HG03060 (cell line): ENCODE measurements around the gene FXYD1.
"Not testable (repeated sequence)": the region's sequence is repeated elsewhere in the genome, so short reads cannot be mapped to it uniquely, and the experiment has no call there.

Experiments used
- ATAC-seq: cut with Tn5 transposase; IDR thresholded peaks from one replicate; pipeline ENCODE4 v1.9.1; 2021; ENCODE audit warnings: low read depth, moderate number of reproducible peaks; ENCODE audit not compliant: unreplicated experiment

The FXYD1 gene

DNA sequence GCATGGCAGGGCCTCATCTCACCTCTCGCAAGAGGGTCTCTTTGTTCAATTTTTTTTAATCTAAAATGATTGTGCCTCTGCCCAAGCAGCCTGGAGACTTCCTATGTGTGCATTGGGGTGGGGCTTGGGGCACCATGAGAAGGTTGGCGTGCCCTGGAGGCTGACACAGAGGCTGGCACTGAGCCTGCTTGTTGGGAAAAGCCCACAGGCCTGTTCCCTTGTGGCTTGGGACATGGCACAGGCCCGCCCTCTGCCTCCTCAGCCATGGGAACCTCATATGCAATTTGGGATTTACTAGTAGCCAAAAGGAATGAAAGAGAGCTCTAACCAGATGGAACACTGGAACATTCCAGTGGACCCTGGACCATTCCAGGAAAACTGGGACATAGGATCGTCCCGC lies 15.1 kb upstream of the FXYD1 start:
- ATAC-seq: no peak

DNA sequence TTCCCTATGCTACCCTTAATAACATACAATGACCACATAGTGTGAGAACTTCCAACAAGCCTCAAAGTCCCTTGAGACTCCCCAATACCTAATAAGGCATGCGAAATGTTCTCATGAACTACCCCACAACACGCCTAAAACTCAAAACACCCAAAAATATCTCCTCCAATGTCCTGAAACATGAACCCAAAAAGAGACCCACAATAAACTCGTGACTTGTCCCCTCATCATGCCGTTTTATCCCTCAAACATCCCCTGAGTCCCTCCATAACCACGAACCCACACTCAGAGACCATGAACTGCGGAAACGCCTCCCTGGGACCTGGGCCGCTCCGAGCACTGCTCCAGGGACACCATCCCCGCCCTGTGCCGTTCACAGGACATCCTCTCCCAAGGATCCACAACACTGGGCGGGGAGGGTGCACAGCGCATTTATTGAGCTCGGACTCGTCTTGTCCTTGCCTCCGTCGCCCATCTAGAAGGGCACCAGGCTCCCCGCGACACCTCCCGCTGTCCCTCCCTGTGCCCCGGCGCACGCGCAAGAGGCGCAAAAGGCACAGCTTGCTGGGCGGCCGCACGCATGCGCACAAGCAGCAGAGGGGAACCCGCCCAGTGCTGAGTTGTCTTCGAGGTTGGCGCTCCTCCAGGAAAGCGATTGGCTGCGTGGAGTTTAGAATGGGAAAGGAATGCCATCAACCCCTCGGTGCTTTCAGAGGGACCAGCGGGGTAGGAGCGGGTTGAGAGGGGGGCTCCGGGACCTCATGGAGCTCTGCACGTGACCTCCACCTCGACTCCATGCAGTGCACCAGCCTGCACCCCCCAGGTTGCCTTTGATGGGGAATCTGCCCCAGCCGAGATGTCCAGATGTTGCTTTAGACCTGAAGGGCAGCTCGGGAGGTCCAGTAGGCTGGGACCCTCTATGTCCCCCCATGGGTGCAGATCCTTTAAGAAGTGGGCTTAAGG lies 14.2 kb upstream of the FXYD1 start:
- peak; percentile 51 for ATAC-seq

DNA sequence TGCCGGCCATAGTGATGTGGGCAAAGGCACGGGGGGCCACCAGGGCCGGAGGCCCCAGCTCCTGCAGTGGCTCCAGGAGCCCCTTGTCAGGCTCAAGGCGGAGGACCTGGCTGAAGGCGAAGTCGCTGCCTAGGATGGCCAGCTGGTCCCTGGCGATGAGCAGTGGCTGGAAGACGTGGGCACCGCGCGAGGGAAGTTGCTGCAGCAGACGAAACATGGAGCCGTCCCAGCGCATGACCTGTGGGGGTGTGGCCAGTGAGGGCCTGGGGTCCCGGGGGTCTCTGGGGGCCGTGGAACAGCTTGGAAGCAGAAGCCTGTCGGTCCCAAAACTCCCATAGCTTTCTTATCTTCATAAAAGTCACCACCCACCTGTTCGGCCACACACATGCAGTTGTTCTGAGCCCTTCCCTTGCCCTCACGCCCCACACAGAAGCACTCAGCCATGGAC lies 13.3 kb upstream of the FXYD1 start:
- ATAC-seq: no peak

DNA sequence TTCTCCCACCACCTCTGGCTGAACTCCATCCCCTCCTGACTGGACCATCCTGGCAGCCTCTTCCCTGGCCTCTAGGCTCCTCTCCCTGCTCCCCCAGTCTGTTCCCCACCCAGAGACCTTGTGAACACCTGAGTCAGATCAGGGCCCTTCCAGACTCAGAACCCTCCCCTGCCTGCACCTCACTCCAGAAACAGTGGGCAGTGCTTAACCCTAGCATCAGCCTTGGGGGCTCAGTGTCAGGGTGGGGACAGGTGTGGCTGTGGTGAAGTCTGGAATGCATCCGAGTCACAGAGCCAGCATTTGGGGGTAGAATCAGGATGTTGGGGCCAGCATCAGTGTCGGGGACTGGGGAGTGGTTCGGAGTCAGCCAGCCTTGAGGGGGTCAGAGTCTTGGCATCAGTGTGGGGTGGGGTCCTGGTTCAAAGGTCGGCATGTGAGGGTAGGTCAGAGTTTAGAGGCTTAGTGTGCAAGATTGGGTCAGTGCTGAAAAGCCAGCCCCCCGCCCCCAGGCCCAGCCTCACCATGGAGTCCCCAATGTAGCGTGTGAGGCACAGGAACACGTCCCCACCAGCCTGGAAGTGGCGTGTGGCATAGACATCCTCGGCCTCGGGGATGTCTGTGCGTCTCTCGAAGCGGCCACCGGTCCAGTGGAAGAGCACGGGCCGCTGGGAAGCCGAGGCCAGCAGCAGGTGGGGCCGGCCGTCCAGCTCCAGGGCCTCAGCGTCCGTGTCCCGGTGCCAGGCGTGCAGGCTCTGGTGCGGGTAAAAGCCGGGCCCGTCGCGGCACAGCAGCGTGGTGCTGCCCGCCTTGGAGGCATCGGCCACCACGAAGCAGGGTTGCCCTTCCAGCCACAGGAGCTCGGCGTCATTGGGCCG lies 12.6 kb upstream of the FXYD1 start:
- no peak for ATAC-seq

DNA sequence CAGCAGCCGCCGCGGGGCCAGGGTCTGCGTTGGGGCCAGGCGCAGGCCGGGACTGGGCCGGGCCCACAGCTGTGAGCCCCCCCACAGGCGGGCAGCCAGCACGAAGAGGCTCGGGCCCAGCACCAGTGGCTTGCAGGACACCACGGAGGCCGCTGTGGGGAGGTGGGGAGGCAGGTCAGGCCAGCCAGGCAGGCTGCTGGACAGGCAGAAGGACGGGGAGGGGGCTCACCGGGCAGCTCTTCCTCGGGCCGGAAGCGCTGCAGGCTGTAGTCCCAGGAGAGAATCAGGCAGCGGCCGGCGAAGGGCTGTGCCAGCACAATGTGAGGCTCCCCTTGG lies 12.0 kb upstream of the FXYD1 start:
- ATAC-seq: no peak

DNA sequence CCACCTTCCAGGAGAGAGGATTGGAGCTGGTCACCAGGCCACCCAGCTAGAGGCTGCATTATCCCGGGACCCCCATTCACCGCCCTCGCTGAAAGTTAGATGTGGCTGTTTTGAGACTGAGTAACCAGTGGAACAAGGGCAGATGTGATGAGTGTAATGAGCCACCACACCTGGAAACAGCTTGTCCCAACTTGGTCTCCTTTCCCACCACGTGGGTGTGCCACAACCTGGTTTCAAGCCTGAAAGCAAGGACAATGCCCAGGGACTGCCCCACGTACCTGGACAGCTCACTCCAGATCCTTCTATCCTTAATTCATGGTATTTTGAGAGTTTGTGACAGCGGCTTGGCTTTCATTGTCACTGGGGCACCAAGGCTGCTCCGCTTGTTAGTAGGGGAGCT lies 10.8 kb upstream of the FXYD1 start:
- no peak for ATAC-seq

DNA sequence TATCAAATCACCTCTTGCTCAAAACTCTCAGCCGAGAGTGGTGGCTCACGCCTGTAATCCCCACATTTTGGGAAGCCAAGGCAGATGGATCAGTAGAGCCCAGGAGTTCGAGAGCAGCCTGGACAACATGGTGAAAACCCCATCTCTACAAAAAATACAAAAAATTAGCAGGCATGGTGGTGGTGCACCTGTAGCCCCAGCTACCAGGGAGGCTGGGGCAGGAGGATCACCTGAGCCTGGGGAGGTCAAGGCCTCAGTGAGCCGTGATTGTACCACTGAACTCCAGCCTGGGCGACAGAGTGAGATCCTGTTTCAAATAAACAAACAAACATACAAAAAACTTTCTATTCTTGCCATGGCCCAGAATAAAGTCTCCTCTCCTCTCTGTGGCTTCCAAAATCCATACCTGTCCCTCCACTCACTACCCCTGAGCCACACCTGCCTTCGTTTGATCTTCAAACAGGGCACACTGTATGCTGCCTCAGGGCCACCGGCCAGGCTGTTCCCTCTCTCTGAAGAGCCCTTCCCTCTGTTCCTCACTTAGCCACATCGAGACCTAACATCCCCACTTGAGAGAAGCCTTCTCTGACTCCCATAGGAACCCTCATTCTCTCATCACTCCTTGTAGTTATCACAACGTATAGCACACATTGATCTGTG lies 10.1 kb upstream of the FXYD1 start:
- ATAC-seq: no peak

DNA sequence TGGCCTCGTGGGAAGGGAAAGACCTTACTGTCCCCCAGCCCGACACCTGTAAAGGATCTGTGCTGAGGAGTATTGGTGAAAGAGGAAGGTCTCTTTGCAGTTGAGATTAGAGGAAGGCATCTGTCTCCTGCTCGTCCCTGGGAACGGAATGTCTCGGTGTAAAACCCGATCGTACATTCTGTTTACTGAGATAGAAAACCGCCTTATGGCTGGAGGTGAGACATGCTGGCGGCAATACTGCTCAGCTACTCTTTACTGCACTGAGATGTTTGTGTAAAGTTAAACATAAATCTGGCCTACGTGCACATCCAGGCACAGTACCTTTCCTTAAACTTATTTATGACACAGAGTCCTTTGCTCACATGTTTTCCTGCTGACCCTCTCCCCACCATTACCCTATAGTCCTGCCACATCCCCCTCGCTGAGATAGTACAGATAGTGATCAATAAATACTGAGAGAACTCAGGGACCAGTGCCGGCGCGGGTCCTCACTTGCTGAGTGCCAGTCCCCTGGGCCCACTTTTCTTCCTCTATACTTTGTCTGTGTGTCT lies 8.8 kb upstream of the FXYD1 start:
- ATAC-seq: not testable (repeated sequence)

DNA sequence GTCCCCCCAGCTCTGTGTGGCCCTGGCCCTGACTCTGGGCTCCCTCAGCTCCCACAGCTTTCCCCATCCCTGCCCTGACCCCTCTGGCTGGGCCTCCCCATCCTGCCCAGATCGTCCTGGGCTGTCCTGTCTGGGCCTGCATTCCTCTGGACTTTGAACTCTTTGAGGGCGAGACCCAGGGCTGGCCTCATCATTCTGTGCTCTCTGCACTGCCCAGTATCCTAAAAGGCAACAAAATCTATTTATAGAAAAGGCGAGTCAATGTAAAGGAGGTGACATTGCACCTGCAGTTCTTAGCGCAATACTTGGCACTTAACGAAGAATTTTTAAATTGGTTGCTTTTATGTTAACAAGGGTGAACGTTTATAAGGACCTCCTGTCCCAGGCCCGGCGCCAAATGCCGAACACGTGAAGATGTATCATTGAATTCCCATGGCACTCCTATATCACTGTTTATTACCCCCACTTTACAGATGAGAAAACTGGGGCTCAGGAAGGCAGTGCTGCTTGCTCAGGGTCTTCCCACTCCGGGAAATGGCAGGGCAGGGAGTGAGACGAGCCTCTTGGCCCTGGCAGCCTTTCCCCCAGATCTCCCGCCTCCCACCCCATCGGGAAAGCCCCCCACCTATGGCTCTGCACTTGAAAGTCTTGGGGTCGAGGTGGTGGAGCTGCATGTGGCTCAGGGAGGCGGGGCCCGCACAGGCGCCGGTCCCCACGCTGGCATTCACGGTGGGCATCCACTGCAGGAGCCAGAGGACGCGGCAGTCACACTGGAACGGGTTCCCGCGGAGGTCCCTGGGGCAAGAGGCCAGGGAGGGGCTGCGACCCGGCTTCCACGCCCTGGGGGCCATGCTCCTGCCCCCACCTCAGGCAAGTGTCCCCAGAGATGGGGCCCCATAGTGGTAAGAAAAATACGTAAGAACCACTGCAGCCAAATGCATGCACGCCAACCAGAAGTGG lies 7.6 kb upstream of the FXYD1 start:
- ATAC-seq: no peak

DNA sequence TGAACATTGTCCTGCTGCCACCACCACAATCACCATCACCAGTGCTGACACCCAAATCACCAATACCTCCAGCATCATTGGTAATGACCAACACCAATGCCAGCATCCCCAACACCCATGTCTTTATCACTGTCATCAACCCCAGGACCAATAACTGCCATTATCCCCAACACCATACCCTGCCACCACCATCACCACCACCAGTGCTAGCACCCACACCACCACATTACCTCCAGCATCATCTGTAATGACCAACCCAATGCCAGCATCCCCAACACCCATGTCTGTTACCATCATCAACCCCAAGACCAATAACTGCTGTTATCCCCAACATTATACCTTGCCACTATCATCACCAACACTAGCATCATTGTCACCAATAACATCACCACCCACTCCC lies 6.4 kb upstream of the FXYD1 start:
- no peak for ATAC-seq

DNA sequence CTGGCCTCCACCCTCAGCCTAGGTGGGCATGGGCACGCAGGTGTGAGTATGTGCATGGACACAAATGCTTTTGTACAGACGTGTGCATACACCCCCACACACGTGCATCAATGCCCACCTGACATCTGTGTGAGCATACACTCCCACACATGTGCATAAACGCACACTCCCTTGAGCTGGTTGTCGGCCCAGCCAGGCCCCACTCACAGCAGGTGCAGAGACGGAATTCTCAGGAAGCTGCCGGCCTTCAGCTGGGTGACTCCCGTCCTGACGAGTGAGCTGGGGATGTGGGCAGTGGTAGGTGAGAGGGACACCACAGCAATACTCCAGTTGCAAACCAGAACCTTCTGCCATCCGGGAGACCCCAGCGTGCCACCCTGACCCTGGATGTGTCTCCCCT lies 4.8 kb upstream of the FXYD1 start:
- ATAC-seq: no peak

DNA sequence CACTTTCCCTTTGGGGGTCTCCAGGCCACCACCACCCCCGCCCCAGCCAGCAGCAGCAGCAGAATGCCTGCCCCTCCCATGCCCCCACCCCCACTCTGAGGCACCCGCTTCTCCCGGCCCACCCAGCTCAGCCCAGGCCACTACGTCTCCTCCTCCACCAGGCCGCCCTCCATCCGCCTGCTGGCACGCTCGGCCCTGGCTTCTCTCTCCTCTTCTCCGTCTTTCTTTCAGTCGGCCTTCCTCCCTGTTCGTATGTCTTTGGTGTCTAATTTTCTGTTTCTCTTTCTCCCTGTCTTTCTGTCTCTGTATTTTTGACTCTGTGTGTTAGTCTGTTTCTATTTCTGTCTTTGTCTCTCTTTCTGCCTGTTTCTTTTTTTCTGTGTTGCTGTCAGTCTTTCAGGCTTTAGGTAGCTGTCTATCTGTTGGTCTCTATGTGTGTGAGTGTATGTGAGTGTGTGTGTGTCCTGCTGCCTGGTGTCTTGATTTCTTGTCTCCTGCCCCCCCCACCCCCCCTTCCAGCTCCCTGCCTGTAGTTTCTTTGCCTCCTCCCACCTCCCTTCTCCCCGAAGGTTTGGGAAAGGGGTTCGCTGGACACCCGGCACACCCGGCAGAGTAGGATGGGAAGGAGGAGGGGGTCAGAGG lies 3.9 kb upstream of the FXYD1 start, which contains the start of gene LGI4:
TSS of gene LGI4 (minus strand) at position 459 of the 642 bp plus-strand sequence. CDS start at position 80, 379 bp downstream.
- ATAC-seq: no peak

DNA sequence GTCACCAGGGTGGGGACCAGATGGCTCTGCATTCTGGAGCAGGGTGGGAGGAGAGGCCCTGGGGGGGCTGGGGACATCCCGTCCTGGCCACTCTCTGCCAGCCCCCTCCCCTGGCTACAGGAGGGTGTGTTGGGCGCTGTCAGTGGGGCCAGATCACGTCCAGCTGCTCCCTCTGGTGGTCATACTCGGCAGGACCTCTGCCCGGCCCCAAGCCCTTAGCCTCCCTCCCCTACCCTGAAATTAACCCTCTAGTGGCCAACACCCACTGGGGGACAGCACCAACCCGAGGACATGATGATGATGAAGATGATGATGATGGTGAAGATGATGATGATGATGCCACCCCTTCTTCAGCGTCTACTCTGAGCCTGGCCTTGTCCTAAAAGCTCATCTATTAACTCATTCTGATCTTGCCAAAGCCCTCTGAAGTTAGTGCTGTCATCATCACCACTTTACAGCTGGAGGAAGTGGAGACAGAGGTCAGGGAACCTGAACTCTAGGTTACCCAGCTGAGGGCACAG lies 3.2 kb upstream of the FXYD1 start:
- ATAC-seq: no peak

DNA sequence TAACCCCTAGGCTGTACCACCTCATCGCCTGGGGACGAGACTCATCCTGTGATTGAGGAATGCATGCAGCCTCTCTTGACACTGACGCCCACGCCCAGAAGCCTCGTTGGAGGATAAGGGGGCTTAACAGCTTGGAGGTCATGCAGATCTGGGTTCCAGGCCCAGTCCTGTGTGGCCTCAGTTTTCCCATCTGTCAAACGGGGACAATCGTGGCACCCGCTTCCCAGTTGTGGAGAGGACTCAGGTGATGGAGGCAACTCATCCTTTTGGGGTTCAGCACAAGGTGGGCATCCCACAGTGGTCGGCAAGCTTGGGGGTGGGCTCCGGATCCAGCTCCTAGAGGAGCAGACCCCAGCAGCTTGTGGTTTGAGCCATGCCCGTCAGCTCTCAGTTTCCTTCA lies 2.4 kb upstream of the FXYD1 start:
- no peak for ATAC-seq

DNA sequence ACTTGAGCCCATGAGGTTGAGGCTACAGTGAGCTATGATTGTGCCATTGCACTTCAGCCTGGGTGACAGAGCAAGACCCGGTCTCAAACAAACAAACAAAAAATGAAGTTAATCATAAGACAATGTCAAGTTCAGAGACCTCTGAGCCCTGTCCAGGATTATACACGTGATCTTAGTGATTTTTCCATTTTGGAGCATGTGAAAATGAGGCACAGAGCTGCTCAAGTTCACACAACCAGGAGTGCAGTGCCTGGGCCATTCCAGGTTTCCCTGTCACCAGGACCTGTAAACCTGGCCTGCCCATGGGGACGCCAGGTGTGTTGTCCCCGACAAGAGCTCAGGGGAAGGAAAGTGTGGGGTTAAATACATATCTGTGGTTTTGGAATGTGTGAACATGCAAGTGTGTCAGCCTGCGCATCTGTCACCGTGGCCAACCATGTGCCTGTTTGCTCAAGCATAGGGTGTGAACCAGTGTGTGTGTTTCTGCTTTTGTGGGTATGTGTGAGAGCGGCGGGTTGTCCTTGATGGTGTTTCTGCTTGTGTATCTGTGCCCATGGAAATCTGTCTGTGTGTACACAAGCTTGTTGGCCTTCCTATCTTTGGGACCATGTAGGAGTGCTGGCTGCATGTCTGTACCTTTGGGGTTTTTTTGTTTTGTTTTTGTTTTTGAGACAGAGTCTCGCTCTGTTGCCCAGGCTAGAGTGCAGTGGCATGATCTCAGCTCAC lies 1.5 kb upstream of the FXYD1 start:
- no peak for ATAC-seq

DNA sequence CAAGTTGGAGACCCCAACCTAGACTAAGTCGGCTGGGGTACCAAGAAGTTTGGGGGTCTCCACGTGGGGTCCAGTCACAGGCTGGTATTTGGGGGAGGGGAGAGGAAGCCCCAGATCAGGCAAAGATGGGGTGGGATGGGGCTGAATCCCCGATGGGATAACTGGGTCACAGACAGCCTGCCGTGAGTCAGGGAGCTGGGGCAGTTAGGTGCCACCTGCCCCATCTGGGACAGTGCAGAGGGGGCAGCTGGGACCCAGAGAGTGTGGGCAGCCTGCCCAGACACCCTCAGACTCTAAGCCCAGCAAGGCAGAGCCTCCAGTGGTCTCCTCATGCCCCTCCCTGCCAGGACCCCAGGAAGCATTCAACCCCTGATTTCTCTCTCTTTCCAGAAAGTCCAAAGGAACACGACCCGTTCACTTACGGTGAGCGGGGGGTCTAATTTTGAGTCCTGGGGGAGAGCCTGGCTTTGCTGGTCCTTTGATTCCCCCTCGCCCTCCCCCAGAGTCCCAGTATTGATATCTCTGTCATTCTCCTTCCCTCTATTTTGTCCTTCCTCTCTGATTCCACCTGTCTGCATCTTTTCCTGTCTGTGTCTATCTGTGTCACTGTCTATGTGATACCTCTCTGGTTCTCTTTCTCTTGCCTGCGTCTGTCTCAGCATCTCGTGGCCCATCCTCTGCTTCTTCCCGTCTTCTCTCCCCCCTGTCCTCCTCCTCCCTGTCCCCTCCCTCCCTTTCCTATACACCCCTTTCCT lies 1.8 kb downstream of the FXYD1 start:
- no peak for ATAC-seq
